GM12892 (cell line): Measurements from ENCODE around the gene ADAMTS8.

ENCODE experiments used
- POLR2A ChIP-seq: IDR thresholded peaks from 2 replicates; pipeline ENCODE4 v1.6.1; 2011; ENCODE audit warnings: low read depth, low read length, control low read depth
- POLR2AphosphoS5 ChIP-seq: IDR thresholded peaks from 2 replicates; pipeline ENCODE4 v1.6.1; 2011; ENCODE audit warnings: low read depth, low read length, control low read depth
- TAF1 ChIP-seq: IDR thresholded peaks from 2 replicates; pipeline ENCODE4 v1.6.1; 2011; ENCODE audit warnings: low read depth, mild to moderate bottlenecking, control low read depth, low read length, borderline replicate concordance

GRCh38 chr11:130462931-130463330, 34.5 kb upstream of the ADAMTS8 start:
- no peak for TF ChIP-seq POLR2A
- TF ChIP-seq TAF1, result no peak
- no peak for TF ChIP-seq POLR2AphosphoS5
